NB4 (cell line): ENCODE measurements around the gene MCRS1.
"Not testable (repeated sequence)": the region's sequence is repeated elsewhere in the genome, so short reads cannot be mapped to it uniquely, and the experiment has no call there.

Source experiments
- DNase-seq: peaks from one replicate; pipeline ENCODE4 v3.0.0; 2010; ENCODE audit warnings: low read depth
- H3K4me3 ChIP-seq: one replicate; pipeline ENCODE4 v1.5.1; 2011; ENCODE audit warnings: mild to moderate bottlenecking, low read depth, low read length, moderate library complexity
- CTCF ChIP-seq: IDR thresholded peaks from one replicate; pipeline ENCODE4 v1.5.1; 2012; ENCODE audit warnings: low read depth, low read length
- MAX ChIP-seq: IDR thresholded peaks from 2 replicates; pipeline ENCODE4 v1.6.1; 2011; ENCODE audit warnings: low read depth, low read length
- MYC ChIP-seq: IDR thresholded peaks from 2 replicates; pipeline ENCODE4 v1.6.1; 2011; ENCODE audit warnings: low read depth, low read length
- POLR2A ChIP-seq: IDR thresholded peaks from 2 replicates; pipeline ENCODE4 v1.6.1; 2011; ENCODE audit warnings: mild to moderate bottlenecking; ENCODE audit not compliant: insufficient read length; ENCODE audit errors: extremely low read depth

Gene MCRS1

GRCh38 chr12:49567611-49568441 is at the start of gene MCRS1:
Gene MCRS1 (minus strand): TSS chr12:49568142. CDS start chr12:49566731, 1,411 bp downstream.
- H3K4me3 ChIP-seq = peak within 1 kb of the TSS; percentile 87
- peak; percentile 95 for DNase-seq
- peak; percentile 92 for TF ChIP-seq MYC
- peak; percentile 92 for TF ChIP-seq POLR2A
- TF ChIP-seq MAX = peak; percentile 87
- no peak for TF ChIP-seq CTCF

GRCh38 chr12:49616533-49617219 is 48.7 kb upstream of the MCRS1 start:
- DNase-seq = peak; percentile 48
- H3K4me3 ChIP-seq = no peak overlapping the region
- TF ChIP-seq CTCF (no peak), MYC (no peak), MAX (no peak), POLR2A (no peak)

GRCh38 chr12:49615725-49616124 is 47.8 kb upstream of the MCRS1 start:
- no peak for TF ChIP-seq POLR2A
- TF ChIP-seq MAX = no peak
- TF ChIP-seq CTCF = no peak
- no peak for TF ChIP-seq MYC
- DNase-seq = no peak
- no peak overlapping the region for H3K4me3 ChIP-seq

GRCh38 chr12:49612210-49612609 is 44.3 kb upstream of the MCRS1 start:
- no peak for TF ChIP-seq MAX
- no peak for DNase-seq
- no peak overlapping the region for H3K4me3 ChIP-seq

- H3K4me3 ChIP-seq, DNase-seq: not testable (repeated sequence)
These were observed 42.8 kb upstream of the MCRS1 start for GRCh38 chr12:49610785-49611184.

GRCh38 chr12:49609875-49610154 is 41.9 kb upstream of the MCRS1 start:
- TF ChIP-seq CTCF (peak; percentile 16), MAX (no peak)
- H3K4me3 ChIP-seq = no peak overlapping the region
- peak; percentile 38 for DNase-seq
